GM04504 (cell line): ENCODE measurements around the gene PICK1.

ENCODE experiments used
- DNase-seq: peaks from one replicate; pipeline ENCODE4 v3.0.0-alpha.2; 2012; ENCODE audit warnings: low read depth

The PICK1 gene

GRCh38 chr22:38056969-38057891 lies at the start of gene PICK1:
Gene PICK1, plus strand, starts transcription at chr22:38057404. Its CDS starts 406 bp downstream, at chr22:38057810.
- DNase-seq, result peak; percentile 78

- DNase-seq, result no peak
These were observed 48.0 kb upstream of the PICK1 start for GRCh38 chr22:38009000-38009806.

- no peak for DNase-seq
These were observed 44.6 kb upstream of the PICK1 start for GRCh38 chr22:38012604-38013072.

GRCh38 chr22:38014083-38014482 lies 43.1 kb upstream of the PICK1 start:
- DNase-seq, result no peak

- no peak for DNase-seq
These were observed 40.7 kb upstream of the PICK1 start for GRCh38 chr22:38016182-38017151.

- DNase-seq, result no peak
These were observed 39.8 kb upstream of the PICK1 start for GRCh38 chr22:38017272-38017920.

- DNase-seq, result no peak
These were observed 39.0 kb upstream of the PICK1 start for GRCh38 chr22:38017939-38018885.

- no peak for DNase-seq
These were observed 38.0 kb upstream of the PICK1 start for GRCh38 chr22:38018938-38019827.

- no peak for DNase-seq
These were observed 36.0 kb upstream of the PICK1 start for GRCh38 chr22:38021206-38021605.

GRCh38 chr22:38023045-38023444 lies 34.2 kb upstream of the PICK1 start:
- DNase-seq, result no peak

- no peak for DNase-seq
These were observed 31.7 kb upstream of the PICK1 start for GRCh38 chr22:38025514-38025913.

GRCh38 chr22:38026130-38027111 lies 30.8 kb upstream of the PICK1 start:
- no peak for DNase-seq

- DNase-seq, result no peak
These were observed 29.7 kb upstream of the PICK1 start for GRCh38 chr22:38027487-38027886.

- DNase-seq, result no peak
These were observed 28.7 kb upstream of the PICK1 start for GRCh38 chr22:38028344-38029130.

GRCh38 chr22:38029370-38029769 lies 27.8 kb upstream of the PICK1 start:
- DNase-seq, result no peak

GRCh38 chr22:38029901-38030300 lies 27.3 kb upstream of the PICK1 start:
- DNase-seq, result no peak
